Stomach (tissue), 9 donors: Measurements from ENCODE around the gene SUN3. TPM values are rescaled to one million over a fixed set of nuclear protein-coding genes. Genes with fewer than 3 reads are reported as not detected.

Source experiments
- DNase-seq, 2 donors: peaks; one replicate each; pipeline versions ENCODE4 v3.0.0 to v3.0.0-alpha.2; 2013 to 2019
- H3K27ac ChIP-seq, 5 donors: fragments of 200-600 bp in 4 of 5; sonication (generic) in 4 of 5; one replicate each; pipeline ENCODE4 v1.5.1; 2013 to 2019; ENCODE audit warnings: mild to moderate bottlenecking in 1 of 5, moderate library complexity in 1 of 5
- H3K27me3 ChIP-seq, 3 donors: fragments of 200-600 bp; sonication (generic); one replicate each; pipeline ENCODE4 v1.5.1; 2017 to 2019; ENCODE audit warnings: mixed run types in 1 of 3
- H3K36me3 ChIP-seq, 4 donors: fragments of 200-600 bp; sonication (generic); 1 replicate in 3 of 4; 2 replicates in 1 of 4; pipeline ENCODE4 v1.5.1; 2016 to 2019
- H3K4me1 ChIP-seq, 4 donors: fragments of 200-600 bp; sonication (generic); one replicate each; pipeline ENCODE4 v1.5.1; 2016 to 2019
- H3K4me3 ChIP-seq, 4 donors: fragments of 200-600 bp; sonication (generic) in 3 of 4; one replicate each; pipeline ENCODE4 v1.5.1; 2016 to 2019; ENCODE audit warnings: mild to moderate bottlenecking in 1 of 4
- H3K9me3 ChIP-seq, 4 donors: fragments of 200-600 bp; sonication (generic); one replicate each; pipeline ENCODE4 v1.5.1; 2016 to 2019
- CTCF ChIP-seq, 7 experiments: fragments of 450-650 bp in 4 of 7; fragments of 200-600 bp in 3 of 7; sonication (generic) in 3 of 7; IDR thresholded peaks; one replicate each; pipeline ENCODE4 v1.5.1; 2016 to 2019; ENCODE audit warnings: antibody characterized with exemption in 7 of 7, control low read depth in 2 of 7, mild to moderate bottlenecking in 1 of 7
- EP300 ChIP-seq: sonication (generic); formaldehyde crosslinking; IDR thresholded peaks from one replicate; pipeline ENCODE4 v1.6.1; 2017; ENCODE audit warnings: antibody characterized with exemption
- POLR2A ChIP-seq, 4 donors: fragments of 450-650 bp; IDR thresholded peaks; one replicate each; pipeline ENCODE4 v1.6.1; 2016; ENCODE audit warnings: antibody characterized with exemption in 4 of 4, control low read depth in 2 of 4, mild to moderate bottlenecking in 1 of 4, moderate library complexity in 1 of 4
- POLR2AphosphoS5 ChIP-seq, 3 donors: sonication (generic); formaldehyde crosslinking; IDR thresholded peaks; one replicate each; pipeline ENCODE4 v1.6.1; 2016; ENCODE audit warnings: antibody characterized with exemption in 3 of 3
- WGBS, 5 donors: extraction: QIAGEN DNeasy Blood & Tissue Kit in 3 of 5; methylation state at CpG; one replicate each; pipeline versions ENCODE4 v1.1.5 to v1.1.7; 2013 to 2018; 5-methylcytosine and 5-hydroxymethylcytosine counted together
- intact Hi-C: fragments of 100-400 bp; cut with DNase I; formaldehyde crosslinking; loops from one replicate; pipeline ENCODE4 v1.15.1; 2023; ENCODE audit warnings: low total_unique reads
- polyA plus RNA-seq, 3 donors: library from polyadenylated mRNA; stranded (reverse); fragments of 200-250 nt; gene quantifications; one replicate each; pipeline ENCODE4 v1.2.3, GENCODE V29; 2013
- total RNA-seq, 5 donors: library from RNA; depleted of rRNA; stranded (reverse); fragments of >200 nt; gene quantifications; one replicate each; pipeline versions ENCODE4 v1.1.0 to v1.2.3, GENCODE V29; 2014 to 2016
- donor health status: healthy with polysubstance abuse.
- donor health status: Bipolar disorder and iron deficiency.
- donor health status: healthy.

SUN3 gene
- total and polyA plus RNA-seq, 8 donors: not detected

- H3K27ac ChIP-seq: no peak overlapping the region
- H3K4me1 ChIP-seq: no peaks in the 10 kb centered on the region
- H3K27me3 ChIP-seq: no peaks in the 10 kb centered on the region
- no peak for TF ChIP-seq POLR2A (IDR thresholded peaks at IDR 0.05)
- no peak for TF ChIP-seq EP300
- no peak for TF ChIP-seq POLR2AphosphoS5 (IDR thresholded peaks at IDR 0.05)
- no peak for TF ChIP-seq CTCF (IDR thresholded peaks at IDR 0.05)
- no peaks in the 10 kb centered on the region for H3K36me3 ChIP-seq
- WGBS, 5 donors: 41 to 68% (median 64%) methylated on average over 2 of the region's 2 CpGs
- DNase-seq: no peak
- intact Hi-C loops: no loop called here
- H3K4me3 ChIP-seq: no peak overlapping the region
- H3K9me3 ChIP-seq: peaks cover 0 to 10% (median 5%) of the 10 kb centered on the region in 4 donors
Observed at GRCh38 chr7:48053736-48054135, 24.8 kb upstream of the SUN3 start.

- Histone ChIP-seq H3K4me1 (no peaks in the 10 kb centered on the region), H3K27me3 (no peaks in the 10 kb centered on the region), H3K36me3 (no peaks in the 10 kb centered on the region), H3K4me3 (no peak overlapping the region), H3K27ac (no peak overlapping the region), H3K9me3 (peaks cover 0 to 9% (median 3%) of the 10 kb centered on the region in 4 donors)
- TF ChIP-seq CTCF (IDR thresholded peaks at IDR 0.05) (no peak), EP300 (no peak), POLR2AphosphoS5 (IDR thresholded peaks at IDR 0.05) (no peak), POLR2A (IDR thresholded peaks at IDR 0.05) (no peak)
- intact Hi-C loops: no loop called here
- whole genome bisulfite sequencing, 5 donors: 60 to 71% (median 62%) methylated on average over 8 of the region's 8 CpGs
- no peak for DNase-seq
Observed at GRCh38 chr7:48052748-48053147, 23.8 kb upstream of the SUN3 start.

- no peak for TF ChIP-seq CTCF (IDR thresholded peaks at IDR 0.05)
- TF ChIP-seq POLR2AphosphoS5 (IDR thresholded peaks at IDR 0.05): no peak
- no peak for TF ChIP-seq POLR2A (IDR thresholded peaks at IDR 0.05)
- TF ChIP-seq EP300: no peak
- 66 to 89% (median 85%) methylated on average over 8 of the region's 8 CpGs for WGBS, 5 donors
- Histone ChIP-seq H3K27ac (no peak overlapping the region), H3K4me3 (no peak overlapping the region), H3K36me3 (no peaks in the 10 kb centered on the region), H3K4me1 (no peaks in the 10 kb centered on the region), H3K27me3 (no peaks in the 10 kb centered on the region), H3K9me3 (no peaks in the 10 kb centered on the region)
- intact Hi-C loops: no loop called here
- DNase-seq: no peak
Observed at GRCh38 chr7:48049850-48050249, 20.9 kb upstream of the SUN3 start.

- H3K4me3 ChIP-seq: no peak overlapping the region
- H3K9me3 ChIP-seq: no peaks in the 10 kb centered on the region
- no peak for DNase-seq
- WGBS, 5 donors: 89 to 96% (median 95%) methylated on average over 8 of the region's 8 CpGs
- H3K27ac ChIP-seq: no peak overlapping the region
- intact Hi-C loops: no loop called here
- no peaks in the 10 kb centered on the region for H3K4me1 ChIP-seq
- no peaks in the 10 kb centered on the region for H3K27me3 ChIP-seq
- no peaks in the 10 kb centered on the region for H3K36me3 ChIP-seq
- TF ChIP-seq CTCF (IDR thresholded peaks at IDR 0.05) (no peak), EP300 (no peak), POLR2AphosphoS5 (IDR thresholded peaks at IDR 0.05) (no peak), POLR2A (IDR thresholded peaks at IDR 0.05) (no peak)
Observed at GRCh38 chr7:48048113-48048512, 19.2 kb upstream of the SUN3 start.
